Skeletal muscle satellite cell (primary cell): ENCODE measurements around the gene PEG3. TPM values are rescaled to one million over a fixed set of nuclear protein-coding genes. Genes with fewer than 3 reads are reported as not detected.
A peak's percentile ranks its signal among the peaks of the same experiment; 100 is the strongest.

Experiments
- H3K27me3 ChIP-seq: 2 replicates; pipeline ENCODE4 v1.7.0; 2013; ENCODE audit warnings: low read length; ENCODE audit not compliant: control insufficient read depth, insufficient read depth
- H3K36me3 ChIP-seq: 2 replicates; pipeline ENCODE4 v1.7.0; 2013; ENCODE audit warnings: mild to moderate bottlenecking, control low read depth, low read length; ENCODE audit not compliant: insufficient read depth
- H3K4me1 ChIP-seq: 2 replicates; pipeline ENCODE4 v1.7.0; 2013; ENCODE audit warnings: low read length; ENCODE audit not compliant: control insufficient read depth, insufficient read depth
- H3K4me2 ChIP-seq: 2 replicates; pipeline ENCODE4 v1.7.0; 2013; ENCODE audit warnings: mild to moderate bottlenecking, low read length
- H3K4me3 ChIP-seq: 2 replicates; pipeline ENCODE4 v1.7.0; 2013; ENCODE audit warnings: low read length
- H3K9ac ChIP-seq: 2 replicates; pipeline ENCODE4 v1.7.0; 2013; ENCODE audit warnings: mild to moderate bottlenecking, low read depth, low read length, moderate library complexity
- H3K9me3 ChIP-seq: replicated peaks from 2 replicates; pipeline ENCODE4 v1.7.0; 2013; ENCODE audit warnings: mild to moderate bottlenecking, control low read depth, low read length
- total RNA-seq: library from RNA; depleted of rRNA; stranded (reverse); fragments of >200 nt; gene quantifications from 2 replicates; pipeline ENCODE4 v1.2.3, GENCODE V29; 2012; rRNA removed

PEG3 gene
- 0.22 and 0.51 TPM in 2 replicates for total RNA-seq

GRCh38 chr19:56840451-56841192 lies at the start of gene PEG3, which contains the start of gene ZIM2:
Gene PEG3 (minus strand): TSS chr19:56840726. CDS start chr19:56824655, 16,071 bp downstream.
Gene ZIM2 (minus strand): TSS chr19:56840726. CDS start chr19:56824277, 16,449 bp downstream.
- H3K4me1 ChIP-seq = no peaks in the 10 kb centered on the region
- H3K36me3 ChIP-seq = no peaks in the 10 kb centered on the region
- no peak within 1 kb of the TSS for H3K9ac ChIP-seq
- no peak within 1 kb of the TSS for H3K4me3 ChIP-seq
- H3K4me2 ChIP-seq = peak within 1 kb of the TSS; percentile 37
- H3K9me3 ChIP-seq = peaks cover 16% of the 10 kb centered on the region
- no peaks in the 10 kb centered on the region for H3K27me3 ChIP-seq

GRCh38 chr19:56885173-56885985 lies 44.9 kb upstream of the PEG3 start:
- no peaks in the 10 kb centered on the region for H3K4me1 ChIP-seq
- H3K4me3 ChIP-seq = no peak overlapping the region
- no peaks in the 10 kb centered on the region for H3K27me3 ChIP-seq
- H3K9me3 ChIP-seq = peaks cover 15% of the 10 kb centered on the region
- H3K36me3 ChIP-seq = no peaks in the 10 kb centered on the region
- H3K9ac ChIP-seq = no peak overlapping the region
- no peak overlapping the region for H3K4me2 ChIP-seq

DNA sequence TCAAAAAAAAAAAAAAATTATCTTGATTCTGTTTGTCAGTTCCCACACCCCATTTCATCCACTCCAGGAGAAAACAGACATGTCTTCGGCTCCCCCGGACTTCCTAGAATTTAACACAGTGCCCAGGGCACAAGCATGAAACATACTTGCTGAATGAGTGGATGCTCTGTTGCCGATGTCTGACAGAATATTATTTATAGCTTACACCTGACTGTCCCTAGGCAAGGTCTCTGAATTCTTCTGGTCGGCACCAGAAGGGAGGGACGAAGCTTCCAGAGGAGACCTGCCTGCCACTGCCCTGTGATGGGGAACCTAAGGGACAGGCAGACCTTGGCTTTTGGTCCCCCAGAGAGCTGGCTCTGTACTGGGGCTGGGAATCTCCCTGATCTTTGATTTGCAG lies 43.9 kb upstream of the PEG3 start:
- no peaks in the 10 kb centered on the region for H3K36me3 ChIP-seq
- H3K4me3 ChIP-seq = no peak overlapping the region
- H3K4me1 ChIP-seq = no peaks in the 10 kb centered on the region
- H3K9me3 ChIP-seq = peaks cover 18% of the 10 kb centered on the region
- no peaks in the 10 kb centered on the region for H3K27me3 ChIP-seq
- H3K4me2 ChIP-seq = no peak overlapping the region
- no peak overlapping the region for H3K9ac ChIP-seq

DNA sequence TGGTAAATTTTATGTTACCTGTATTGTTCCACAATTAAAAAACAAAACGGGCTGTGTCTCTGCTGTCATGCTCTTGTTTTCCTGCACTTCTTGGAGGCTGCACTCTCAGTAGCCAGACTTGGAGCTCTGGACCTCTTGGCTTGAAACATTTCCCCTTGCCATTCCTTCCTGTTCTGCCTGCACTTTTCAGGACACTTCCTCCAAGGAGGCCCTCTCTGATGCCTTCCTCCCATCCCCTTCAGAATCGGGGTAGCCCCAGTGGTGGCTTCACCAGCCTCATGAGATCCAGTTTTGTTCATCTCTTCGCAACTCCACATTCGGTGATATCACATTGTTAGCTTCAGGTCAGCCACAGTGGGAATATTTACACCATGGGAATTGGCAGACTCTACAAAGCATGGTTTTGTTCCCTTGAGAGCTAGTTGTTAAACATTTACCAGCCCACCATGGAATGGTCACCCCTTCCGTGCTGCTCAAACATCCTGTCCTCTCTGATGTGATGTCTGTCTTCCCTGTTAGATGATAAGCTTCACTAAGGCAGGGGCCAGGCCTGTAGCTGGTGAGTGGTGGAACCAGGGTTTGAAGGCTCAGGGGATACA lies 40.2 kb upstream of the PEG3 start:
- Histone ChIP-seq H3K4me1 (no peaks in the 10 kb centered on the region), H3K9me3 (peaks cover 7% of the 10 kb centered on the region), H3K4me2 (no peak overlapping the region), H3K27me3 (no peaks in the 10 kb centered on the region), H3K9ac (no peak overlapping the region), H3K4me3 (no peak overlapping the region), H3K36me3 (no peaks in the 10 kb centered on the region)

DNA sequence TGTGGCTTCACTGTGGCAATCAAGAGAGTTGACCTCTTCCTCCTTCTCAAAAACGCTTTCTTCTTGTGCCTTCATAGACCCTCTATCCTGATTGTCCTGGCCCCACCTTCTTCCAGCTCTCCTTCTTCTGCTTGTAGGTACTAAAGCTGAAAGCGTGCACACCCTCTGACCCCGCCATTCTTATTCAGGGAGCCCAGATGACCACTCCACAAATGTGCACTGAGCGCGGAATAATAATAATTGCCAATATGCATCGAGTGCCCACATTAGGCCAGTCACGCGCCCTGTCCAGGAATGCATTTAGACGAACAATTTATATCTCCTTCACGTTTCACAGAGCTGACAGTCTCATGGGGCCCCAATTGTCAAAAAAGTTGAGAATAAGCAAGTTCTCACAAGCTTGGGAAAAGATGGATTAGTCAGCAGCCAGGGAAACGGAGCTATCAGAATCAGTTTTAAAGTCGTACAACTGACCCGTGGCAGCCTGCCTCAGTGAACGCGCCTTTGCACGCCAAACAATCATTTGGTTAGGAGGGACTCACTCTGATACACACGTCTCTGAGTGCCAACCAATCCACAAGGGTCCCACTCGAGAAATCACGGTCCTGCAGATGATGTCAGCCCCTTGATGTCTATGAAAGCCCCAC lies 36.7 kb upstream of the PEG3 start:
- no peaks in the 10 kb centered on the region for H3K36me3 ChIP-seq
- no peaks in the 10 kb centered on the region for H3K27me3 ChIP-seq
- no peak overlapping the region for H3K4me2 ChIP-seq
- no peak overlapping the region for H3K9ac ChIP-seq
- no peaks in the 10 kb centered on the region for H3K4me1 ChIP-seq
- H3K9me3 ChIP-seq = peaks cover 11% of the 10 kb centered on the region
- H3K4me3 ChIP-seq = no peak overlapping the region

- H3K4me2 ChIP-seq = no peak overlapping the region
- no peaks in the 10 kb centered on the region for H3K27me3 ChIP-seq
- no peaks in the 10 kb centered on the region for H3K36me3 ChIP-seq
- H3K4me1 ChIP-seq = no peaks in the 10 kb centered on the region
- H3K4me3 ChIP-seq = no peak overlapping the region
- H3K9ac ChIP-seq = no peak overlapping the region
- H3K9me3 ChIP-seq = peaks cover 8% of the 10 kb centered on the region
Observed at GRCh38 chr19:56875717-56876116, 35.2 kb upstream of the PEG3 start.

- no peaks in the 10 kb centered on the region for H3K4me1 ChIP-seq
- H3K4me3 ChIP-seq = no peak overlapping the region
- peaks cover 5% of the 10 kb centered on the region for H3K9me3 ChIP-seq
Observed at GRCh38 chr19:56874530-56874929, 34.0 kb upstream of the PEG3 start.

GRCh38 chr19:56873493-56873892 lies 33.0 kb upstream of the PEG3 start:
- H3K4me1 ChIP-seq = no peaks in the 10 kb centered on the region

More at GRCh38 chr19:56874530-56874929, 34.0 kb upstream of the PEG3 start:
- Histone ChIP-seq H3K27me3 (no peaks in the 10 kb centered on the region), H3K9ac (no peak overlapping the region), H3K36me3 (no peaks in the 10 kb centered on the region), H3K4me2 (no peak overlapping the region)

DNA sequence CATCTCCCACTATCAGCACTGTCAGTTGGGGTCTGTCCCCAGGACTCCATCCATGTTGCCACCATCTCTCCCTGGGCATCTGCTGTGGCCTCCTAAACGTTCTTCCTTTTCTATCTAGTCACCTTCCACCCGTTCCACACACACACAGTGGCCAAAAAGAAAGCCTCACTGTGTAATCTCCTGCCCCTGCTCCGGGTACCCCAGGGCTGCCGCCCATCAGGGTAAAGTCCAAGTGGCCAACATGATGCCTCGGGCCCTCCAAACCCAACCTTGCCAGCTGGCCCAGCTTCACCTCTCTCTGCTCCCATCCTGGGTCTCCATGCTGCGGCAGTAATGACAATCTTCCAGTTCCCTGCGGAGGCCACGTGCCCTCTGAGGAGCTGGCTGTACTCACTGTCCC lies 29.4 kb upstream of the PEG3 start:
- no peak overlapping the region for H3K9ac ChIP-seq
- H3K4me2 ChIP-seq = no peak overlapping the region
- H3K4me3 ChIP-seq = no peak overlapping the region
- H3K9me3 ChIP-seq = peaks cover 7% of the 10 kb centered on the region
- no peaks in the 10 kb centered on the region for H3K27me3 ChIP-seq
- H3K4me1 ChIP-seq = no peaks in the 10 kb centered on the region
- no peaks in the 10 kb centered on the region for H3K36me3 ChIP-seq

More at GRCh38 chr19:56873493-56873892, 33.0 kb upstream of the PEG3 start:
- Histone ChIP-seq H3K36me3 (no peaks in the 10 kb centered on the region), H3K4me3 (no peak overlapping the region), H3K4me2 (no peak overlapping the region), H3K27me3 (no peaks in the 10 kb centered on the region), H3K9ac (no peak overlapping the region), H3K9me3 (peaks cover 7% of the 10 kb centered on the region)

DNA sequence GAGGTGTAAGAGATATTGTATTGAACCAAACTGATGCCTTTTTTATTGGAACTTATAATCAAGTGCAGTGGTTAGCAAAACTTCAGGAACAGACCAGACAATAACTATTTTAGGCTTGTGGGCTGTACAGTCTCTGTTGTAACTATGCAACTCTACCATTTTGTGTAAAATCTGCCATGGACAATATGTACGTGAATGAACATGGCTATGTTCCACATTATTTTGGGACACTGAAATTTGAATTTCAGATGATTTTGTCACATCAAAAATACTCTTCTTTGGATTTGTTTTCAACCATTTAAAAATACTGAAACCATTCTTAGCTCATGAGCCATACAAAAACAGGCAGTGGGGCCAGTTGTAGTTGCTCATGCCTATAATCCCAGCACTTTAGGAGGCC lies 27.9 kb upstream of the PEG3 start:
- H3K4me3 ChIP-seq = no peak overlapping the region
- H3K27me3 ChIP-seq = no peaks in the 10 kb centered on the region
- peaks cover 6% of the 10 kb centered on the region for H3K9me3 ChIP-seq
- no peaks in the 10 kb centered on the region for H3K36me3 ChIP-seq
- H3K4me2 ChIP-seq = no peak overlapping the region
- no peak overlapping the region for H3K9ac ChIP-seq
- no peaks in the 10 kb centered on the region for H3K4me1 ChIP-seq

- Histone ChIP-seq H3K9ac (no peak overlapping the region), H3K4me2 (no peak overlapping the region), H3K36me3 (no peaks in the 10 kb centered on the region), H3K4me3 (no peak overlapping the region), H3K9me3 (peaks cover 9% of the 10 kb centered on the region), H3K27me3 (no peaks in the 10 kb centered on the region), H3K4me1 (no peaks in the 10 kb centered on the region)
Observed at GRCh38 chr19:56866538-56866937, 26.0 kb upstream of the PEG3 start.
